Stomach (tissue), 4 donors: ENCODE measurements around the gene USP34.

Experiments used
- CTCF ChIP-seq, 7 experiments: fragments of 450-650 bp in 4 of 7; fragments of 200-600 bp in 3 of 7; sonication (generic) in 3 of 7; IDR thresholded peaks; one replicate each; pipeline ENCODE4 v1.5.1; 2016 to 2019; ENCODE audit warnings: antibody characterized with exemption in 7 of 7, control low read depth in 2 of 7, mild to moderate bottlenecking in 1 of 7
- EP300 ChIP-seq: sonication (generic); formaldehyde crosslinking; IDR thresholded peaks from one replicate; pipeline ENCODE4 v1.6.1; 2017; ENCODE audit warnings: antibody characterized with exemption
- POLR2A ChIP-seq, 4 donors: fragments of 450-650 bp; IDR thresholded peaks; one replicate each; pipeline ENCODE4 v1.6.1; 2016; ENCODE audit warnings: antibody characterized with exemption in 4 of 4, control low read depth in 2 of 4, mild to moderate bottlenecking in 1 of 4, moderate library complexity in 1 of 4
- POLR2AphosphoS5 ChIP-seq, 3 donors: sonication (generic); formaldehyde crosslinking; IDR thresholded peaks; one replicate each; pipeline ENCODE4 v1.6.1; 2016; ENCODE audit warnings: antibody characterized with exemption in 3 of 3

DNA sequence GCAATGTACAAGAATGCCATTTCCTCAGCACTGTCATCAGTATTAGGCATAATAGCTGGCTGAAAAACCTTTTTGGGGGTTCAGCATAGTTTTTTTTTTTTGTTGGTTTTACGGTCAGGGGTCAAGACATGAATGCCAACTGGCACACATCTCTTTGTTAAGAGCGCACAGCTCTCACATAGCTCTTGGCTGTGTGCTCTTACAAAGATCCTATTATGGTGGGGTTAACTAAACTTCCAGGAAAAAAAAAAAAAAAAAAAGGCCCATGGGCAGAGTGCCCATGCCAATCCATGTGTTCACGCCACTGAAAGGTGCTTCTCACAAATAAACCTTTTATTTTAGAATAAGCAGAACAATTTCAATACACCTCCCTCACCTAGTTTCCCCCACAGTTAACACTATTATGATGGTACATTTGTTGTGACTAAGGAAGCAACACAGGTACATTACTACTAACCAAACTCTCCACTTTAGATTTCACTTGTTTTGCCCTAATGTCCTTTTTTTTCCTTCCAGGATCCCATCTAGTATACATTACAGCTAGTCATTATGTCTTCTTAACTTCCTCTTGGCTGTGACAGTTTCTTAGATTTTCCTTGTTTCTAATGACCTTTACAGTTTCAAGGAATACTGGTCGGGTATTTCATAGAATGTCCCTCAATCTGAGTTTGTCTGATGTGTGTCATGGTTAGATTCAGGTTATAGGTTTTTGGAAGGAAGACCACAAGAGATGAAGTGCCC lies 252.6 kb downstream of the USP34 start:
- TF ChIP-seq CTCF (IDR thresholded peaks at IDR 0.05), result no peak
- no peak for TF ChIP-seq POLR2AphosphoS5 (IDR thresholded peaks at IDR 0.05)
- TF ChIP-seq POLR2A (IDR thresholded peaks at IDR 0.05), result no peak
- no peak for TF ChIP-seq EP300
